Measurements from ENCODE around the gene SHLD1.
"Not testable (repeated sequence)": the region's sequence is repeated elsewhere in the genome, so short reads cannot be mapped to it uniquely, and the experiment has no call there.

DNA sequence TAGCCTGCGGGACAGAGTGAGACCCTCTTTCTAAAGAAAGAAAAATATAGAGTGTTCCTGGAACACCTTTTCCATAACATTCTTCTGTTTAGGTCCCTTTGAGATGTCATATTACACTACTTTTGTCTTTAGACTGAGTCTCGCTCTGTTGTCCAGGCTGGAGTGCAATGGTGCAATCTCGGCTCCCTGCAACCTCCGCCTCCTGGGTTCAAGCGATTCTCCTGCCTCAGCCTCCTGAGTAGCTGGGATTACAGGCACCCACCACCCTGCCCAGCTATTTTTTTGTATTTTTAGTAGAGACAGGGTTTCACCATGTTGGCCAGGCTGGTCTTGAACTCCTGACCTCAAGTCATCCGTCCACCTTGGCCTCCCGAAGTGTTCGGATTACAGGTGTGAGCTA lies 31.2 kb downstream of the SHLD1 start:
- TF ChIP-seq EZH2 (IDR thresholded peaks at IDR 0.05; ENCODE audit: low read length), result not testable (repeated sequence)
- TF ChIP-seq, protein P1, sequence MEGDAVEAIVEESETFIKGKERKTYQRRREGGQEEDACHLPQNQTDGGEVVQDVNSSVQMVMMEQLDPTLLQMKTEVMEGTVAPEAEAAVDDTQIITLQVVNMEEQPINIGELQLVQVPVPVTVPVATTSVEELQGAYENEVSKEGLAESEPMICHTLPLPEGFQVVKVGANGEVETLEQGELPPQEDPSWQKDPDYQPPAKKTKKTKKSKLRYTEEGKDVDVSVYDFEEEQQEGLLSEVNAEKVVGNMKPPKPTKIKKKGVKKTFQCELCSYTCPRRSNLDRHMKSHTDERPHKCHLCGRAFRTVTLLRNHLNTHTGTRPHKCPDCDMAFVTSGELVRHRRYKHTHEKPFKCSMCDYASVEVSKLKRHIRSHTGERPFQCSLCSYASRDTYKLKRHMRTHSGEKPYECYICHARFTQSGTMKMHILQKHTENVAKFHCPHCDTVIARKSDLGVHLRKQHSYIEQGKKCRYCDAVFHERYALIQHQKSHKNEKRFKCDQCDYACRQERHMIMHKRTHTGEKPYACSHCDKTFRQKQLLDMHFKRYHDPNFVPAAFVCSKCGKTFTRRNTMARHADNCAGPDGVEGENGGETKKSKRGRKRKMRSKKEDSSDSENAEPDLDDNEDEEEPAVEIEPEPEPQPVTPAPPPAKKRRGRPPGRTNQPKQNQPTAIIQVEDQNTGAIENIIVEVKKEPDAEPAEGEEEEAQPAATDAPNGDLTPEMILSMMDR (optimal IDR thresholded peaks at IDR 0.05 in 1 of 3, IDR thresholded peaks at IDR 0.05 in 1 of 3, conservative IDR thresholded peaks at IDR 0.05 in 1 of 3; ENCODE audit: extremely low read depth in 1 of 3, insufficient read depth in 2 of 3, low read length in 3 of 3), result not testable (repeated sequence)

Measured in keratinocyte (primary cell).